ENCODE measurements around the gene NUB1.

The NUB1 gene

DNA sequence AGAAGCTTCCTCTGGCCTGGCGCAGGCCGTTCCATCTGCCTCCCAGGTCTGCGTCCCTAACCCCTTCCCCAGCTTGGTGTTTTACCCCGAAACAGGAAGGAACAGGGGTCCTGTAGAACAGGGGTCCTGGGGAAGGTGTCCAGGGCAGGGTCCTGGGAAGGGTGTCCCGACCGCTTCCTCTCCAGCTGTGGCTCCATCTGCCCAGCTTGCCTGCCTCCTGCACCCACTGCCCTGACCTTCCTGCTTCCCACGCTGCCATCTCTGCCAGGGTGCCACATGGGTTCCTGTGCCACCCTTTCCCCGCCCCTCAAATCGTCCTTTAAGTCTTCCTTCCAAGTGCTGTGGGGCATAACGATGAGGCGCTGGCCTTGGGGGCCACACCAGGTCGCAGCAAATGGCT, 35.8 kb downstream of the NUB1 start:
- no peak for DNase-seq (ENCODE audit: low spot score)

DNA sequence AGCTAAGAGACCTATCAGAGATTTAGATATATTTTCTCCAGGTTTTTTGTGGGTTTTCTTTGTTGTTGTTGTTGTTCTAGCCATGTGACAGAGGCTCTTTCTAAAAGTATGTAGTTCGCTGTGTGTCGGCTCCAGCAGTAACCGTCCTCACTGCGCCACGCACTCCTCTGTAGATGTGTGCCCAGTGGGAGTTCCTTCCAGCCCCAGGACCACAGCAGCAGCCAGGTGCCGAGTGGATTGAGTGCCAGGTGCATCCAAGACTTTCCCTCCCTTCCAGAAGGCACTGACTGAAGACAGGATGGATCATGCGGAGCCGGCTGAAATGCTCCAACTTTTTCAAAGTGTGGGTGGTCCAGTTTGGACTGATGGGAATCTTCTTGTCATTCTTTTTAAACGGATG, 36.4 kb downstream of the NUB1 start:
- no peak for DNase-seq (ENCODE audit: low spot score)

DNA sequence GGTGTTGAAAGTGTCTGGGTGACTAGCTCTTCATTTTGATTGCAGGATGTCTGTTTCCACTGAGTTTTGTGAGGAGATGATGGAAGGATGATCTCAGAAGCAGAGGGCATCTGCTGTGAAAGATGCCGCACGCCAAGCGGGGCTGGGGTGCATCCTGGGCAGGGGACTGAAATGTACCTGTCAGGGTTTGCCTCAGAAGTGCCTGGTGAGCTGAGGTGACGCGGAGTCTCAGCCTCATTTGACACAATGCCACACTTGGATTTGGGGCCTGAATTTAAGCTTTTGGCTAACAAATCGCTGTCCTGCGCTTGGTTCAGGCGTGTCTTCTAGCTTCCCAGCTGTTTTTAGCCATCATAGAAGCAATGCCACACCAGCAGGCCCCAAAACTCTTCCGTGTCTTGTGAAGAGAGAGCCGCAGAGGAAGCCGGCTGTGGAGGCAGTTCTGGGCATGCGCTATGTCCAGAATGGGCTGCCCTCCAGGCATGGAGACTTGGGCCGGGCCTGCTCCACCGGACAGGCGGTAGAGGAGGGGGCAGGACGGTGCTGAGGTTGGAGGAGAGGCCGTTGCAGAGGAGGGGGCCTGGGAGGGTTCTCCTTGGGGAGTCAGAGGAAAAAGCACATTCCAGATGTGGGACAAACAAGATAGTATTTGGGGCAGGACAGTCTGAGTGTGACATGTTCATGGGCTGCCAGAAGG, 37.0 kb downstream of the NUB1 start:
- no peak for DNase-seq (ENCODE audit: low spot score)

DNA sequence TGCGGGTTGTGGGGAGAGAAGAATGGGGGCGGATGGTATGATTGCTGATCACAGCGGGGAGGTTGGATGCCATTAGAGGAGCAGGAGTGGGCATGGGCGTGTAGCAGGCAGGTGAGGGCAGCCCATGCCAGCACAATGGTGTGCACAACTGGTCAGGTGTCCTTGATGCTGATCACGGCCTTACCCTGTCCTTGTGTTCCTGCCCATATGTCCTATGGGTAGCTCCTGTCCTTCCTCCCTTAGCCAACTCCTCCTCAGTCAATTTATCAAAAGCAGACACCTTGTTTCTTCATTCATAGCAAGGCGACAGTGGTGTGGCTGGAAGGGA, 37.5 kb downstream of the NUB1 start:
- no peak for DNase-seq (ENCODE audit: low spot score)

DNA sequence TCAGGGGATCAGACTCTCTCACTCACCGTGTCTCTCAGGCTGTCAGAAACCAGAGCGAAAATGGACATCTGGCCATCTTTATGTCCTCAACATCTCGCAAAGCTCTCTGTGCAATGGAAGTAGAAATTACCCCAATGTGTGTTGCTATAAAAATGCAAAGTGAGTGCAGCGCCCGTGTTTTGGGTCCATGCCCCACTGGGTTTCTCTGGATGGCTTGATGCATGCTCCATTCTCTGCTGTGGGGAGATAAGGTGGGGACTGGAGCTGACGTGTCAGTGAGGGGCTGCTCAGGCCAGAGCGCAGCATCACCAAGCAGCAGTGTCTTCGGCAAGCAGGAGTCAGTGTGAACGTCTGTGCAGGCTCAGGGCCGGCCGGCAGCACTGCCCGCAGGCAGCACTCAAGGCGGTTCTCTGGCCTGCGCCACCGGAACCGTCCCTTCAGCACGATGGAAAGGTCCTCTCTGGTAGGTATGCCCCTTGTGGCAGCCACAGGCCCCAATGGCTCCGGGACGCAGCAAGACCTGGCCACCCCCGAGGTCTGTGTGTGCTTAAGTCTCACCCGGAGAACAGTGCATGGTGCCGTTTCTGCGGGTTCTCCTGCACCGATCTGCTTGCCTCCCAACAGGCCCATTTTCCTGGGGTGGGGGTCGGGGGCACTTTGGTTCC, 38.1 kb downstream of the NUB1 start:
- DNase-seq (ENCODE audit: low spot score): no peak

DNA sequence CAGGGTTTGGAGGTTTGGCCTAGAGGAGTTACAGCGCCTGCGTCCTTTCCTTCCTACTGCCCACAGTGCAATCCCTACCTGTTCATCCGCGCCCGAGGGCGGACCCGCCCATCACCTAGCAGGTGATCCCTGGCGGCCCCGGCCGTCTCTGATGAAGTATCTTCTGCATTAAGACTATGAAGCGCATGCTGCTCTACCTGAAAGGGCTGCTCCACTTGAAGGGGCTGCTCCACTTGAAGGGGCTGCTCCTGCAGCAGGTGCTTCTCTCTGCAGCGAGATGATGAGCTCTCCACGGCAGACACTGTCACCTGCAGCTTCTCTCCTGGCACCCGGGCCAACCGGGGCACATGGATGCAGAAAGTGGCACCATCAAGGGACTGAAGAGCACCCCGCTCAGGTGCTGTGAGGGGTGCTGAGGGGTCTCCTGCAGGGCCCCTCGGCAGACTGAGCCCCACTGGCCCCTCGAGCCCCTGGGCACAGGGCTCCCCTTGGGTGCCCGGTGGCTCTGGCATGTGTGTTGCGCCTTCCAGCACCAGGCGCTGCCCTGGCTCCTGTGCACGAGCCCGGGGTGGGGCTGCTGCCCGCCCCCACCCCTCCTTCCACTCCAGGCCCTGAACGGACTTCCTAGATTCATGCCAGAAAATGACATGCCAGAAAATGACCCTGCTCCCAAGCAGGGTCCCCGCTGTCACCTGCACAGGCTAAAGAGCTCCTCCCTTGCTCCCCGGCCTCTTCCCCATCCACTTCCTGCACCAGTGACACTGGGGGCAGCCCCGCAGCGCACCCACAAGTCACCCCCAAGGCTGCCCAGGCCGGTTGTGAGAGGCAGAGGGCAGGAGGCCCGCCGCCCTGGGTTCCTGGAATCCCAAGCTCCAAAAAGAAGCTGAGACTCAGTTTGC, 38.8 kb downstream of the NUB1 start:
- DNase-seq (ENCODE audit: low spot score): no peak

DNA sequence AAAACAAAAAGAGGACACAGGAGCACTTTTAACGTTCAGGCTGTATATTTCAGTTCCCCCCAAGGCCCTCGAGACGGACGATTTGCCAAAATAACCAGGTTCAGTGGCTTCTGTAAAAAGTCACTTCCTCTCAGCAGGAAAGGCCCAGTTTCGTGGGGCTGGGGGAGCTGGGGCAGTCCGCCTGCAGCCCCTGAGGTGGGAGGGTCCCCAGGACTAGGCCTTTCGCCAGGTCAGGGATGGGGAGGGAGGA, 39.4 kb downstream of the NUB1 start:
- no peak for DNase-seq (ENCODE audit: low spot score)

DNA sequence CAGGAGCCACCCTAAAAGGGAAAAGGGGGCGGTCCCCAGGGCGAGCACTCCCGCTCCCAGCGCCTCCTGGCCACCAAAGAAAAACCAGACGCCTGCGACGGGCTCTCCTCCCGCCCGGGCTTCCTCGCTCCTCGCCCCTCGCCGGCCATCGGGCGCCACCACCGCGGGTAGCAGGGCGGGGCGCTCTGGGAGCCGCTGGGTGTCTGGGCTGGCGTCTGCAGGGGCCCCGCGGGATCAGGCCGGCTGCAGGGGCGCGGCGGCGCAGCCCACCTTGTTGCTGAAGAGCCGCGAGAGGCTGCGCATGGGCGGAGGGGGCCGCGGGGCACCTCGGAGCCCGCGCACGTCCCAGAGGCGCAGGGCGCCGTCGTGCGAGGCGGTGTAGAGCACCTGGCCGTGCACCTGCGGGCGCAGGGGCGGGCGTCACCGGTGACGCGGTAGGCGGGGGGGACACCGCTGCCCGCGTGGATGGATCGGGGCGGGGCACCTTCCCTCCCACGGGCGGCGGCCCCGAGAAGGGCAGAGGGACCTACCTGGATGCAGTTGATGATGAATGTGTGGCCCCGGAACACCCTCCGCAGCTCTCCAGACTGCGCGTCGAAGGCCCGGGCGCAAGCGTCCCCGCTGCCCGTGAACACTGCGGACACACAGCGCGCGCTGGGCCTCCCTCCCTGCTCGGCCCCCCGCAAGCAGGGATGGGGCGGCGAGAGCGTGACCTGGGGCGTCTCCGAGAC, 39.9 kb downstream of the NUB1 start:
- no peak for DNase-seq (ENCODE audit: low spot score)

DNA sequence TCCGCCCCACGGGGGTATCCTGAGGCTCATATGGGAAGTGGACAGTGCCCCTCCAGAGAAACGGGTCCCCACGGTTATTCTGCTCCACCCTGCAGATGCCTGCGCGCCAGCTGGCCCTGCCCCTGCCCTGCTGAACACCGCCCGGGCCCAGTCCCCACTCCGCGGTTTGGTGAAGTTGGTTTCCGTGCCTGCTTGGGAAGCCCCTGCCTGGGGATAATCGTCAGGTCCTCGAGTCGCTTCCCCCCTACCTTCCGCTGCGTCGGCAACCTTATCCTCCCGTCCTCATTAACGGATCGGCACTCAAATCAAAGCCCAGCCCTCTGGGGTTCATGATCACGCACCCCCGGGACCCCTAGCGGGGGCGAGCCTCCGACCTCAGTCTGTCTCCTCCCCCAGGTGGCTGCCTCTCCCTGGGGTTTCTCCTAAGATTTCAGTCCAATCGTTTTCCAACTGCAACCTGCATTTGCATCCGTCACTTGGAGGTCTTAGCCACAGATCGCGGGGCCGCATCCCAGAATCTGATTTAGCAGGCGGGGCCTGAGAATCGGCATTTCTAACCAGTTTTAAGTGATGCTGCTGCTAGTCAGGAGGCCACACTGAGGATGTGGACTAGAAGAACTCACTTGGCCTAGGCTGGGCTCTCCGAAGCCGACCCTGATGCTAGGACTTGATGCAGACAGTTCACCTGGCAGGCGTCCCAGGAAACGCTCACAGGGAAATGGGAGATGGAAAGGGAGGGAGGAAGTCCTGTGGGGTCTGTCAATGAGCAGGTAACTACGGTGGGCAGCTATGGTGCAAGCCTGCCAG, 40.7 kb downstream of the NUB1 start:
- no peak for DNase-seq (ENCODE audit: low spot score)

DNA sequence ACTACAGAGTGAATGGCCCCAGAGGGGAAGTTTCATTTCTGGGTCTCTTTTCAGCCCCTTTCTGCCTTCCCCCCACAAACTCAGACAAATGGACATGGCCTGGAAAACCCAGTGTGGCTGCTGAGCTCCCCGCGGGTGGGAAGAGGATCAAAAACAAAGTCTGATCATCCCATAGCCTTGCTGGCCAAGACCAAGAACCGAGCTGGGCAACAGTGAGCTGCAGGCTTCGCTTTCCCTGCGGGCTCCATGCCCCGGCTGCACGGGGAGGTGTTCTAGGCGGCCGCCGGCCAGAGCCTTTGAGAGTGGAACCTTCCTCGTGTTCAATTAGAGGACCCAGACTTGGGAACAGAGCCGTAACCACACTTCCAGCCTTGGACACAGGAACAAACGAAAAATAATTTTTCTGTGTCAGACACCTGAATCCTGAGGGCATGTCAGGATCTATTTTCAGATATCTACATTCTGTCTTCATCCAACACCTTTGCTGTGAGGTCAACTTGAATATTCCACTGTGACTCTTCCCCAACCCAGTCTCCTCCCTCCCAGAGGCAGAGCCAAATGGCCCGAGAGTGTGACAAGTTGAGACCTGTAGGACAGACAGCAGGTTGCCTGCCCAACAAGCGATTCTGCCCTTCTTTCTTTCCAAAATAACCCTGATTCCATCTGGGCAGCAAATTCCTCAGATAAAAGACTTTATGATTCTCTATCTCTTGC, 42.2 kb downstream of the NUB1 start:
- no peak for DNase-seq (ENCODE audit: low spot score)

DNA sequence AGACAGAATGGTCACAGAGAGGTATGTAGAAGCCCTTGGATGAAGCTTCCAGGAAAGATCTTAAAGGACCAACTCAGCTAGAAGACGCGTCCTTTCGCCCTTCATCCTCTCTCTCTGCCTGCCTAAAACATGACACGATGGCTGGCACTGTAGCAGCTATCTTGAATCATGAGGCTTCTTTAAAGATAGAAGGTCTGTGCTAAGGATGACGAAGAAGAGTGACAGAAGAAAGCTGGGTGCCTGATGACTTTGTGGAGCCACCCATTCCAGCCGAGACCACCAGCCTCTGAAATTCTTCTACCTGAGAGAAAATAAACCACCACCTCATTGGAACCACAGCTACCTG, 42.7 kb downstream of the NUB1 start:
- DNase-seq (ENCODE audit: low spot score): no peak

DNA sequence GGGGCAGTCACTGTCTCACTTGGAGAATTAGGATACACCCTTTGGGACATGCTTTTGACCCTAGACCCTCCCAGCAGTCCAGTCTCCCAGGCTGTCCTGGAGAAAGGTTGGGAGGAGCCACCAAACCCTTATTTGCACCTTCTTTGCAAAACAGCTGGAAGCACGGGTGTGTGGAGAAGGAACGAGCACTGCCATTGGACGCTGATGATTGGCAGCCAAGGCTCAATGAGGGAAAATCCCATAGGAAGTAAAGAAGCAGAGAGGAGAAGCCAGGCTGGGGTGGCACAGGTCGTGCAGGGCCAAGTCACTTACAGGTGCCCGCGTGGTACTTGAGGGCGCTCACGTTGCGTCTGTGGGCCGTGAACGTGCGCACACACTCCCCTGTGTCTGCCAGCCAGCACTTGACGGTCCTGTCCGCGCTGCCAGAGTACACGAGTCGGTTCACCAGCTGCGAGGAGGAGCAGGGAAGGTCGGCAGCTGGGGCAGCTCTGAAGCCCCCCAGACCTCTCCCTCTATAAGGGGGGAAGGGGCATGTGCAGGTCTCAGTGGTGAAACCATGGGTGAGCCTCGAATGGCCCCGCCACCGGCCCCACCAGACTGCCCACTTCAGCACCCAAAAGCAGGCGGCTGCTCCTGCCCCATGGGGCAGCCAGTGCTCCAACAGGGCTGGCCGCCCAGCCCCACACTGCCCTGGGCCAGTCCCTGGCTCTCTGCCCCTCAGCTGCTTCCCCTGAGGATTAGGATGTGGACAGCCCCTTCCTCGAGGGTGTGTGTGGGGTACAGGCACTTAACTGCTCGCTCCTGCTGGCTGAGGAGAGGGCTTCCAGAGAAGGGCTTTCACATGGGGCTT, 43.4 kb downstream of the NUB1 start:
- DNase-seq (ENCODE audit: low spot score): no peak

DNA sequence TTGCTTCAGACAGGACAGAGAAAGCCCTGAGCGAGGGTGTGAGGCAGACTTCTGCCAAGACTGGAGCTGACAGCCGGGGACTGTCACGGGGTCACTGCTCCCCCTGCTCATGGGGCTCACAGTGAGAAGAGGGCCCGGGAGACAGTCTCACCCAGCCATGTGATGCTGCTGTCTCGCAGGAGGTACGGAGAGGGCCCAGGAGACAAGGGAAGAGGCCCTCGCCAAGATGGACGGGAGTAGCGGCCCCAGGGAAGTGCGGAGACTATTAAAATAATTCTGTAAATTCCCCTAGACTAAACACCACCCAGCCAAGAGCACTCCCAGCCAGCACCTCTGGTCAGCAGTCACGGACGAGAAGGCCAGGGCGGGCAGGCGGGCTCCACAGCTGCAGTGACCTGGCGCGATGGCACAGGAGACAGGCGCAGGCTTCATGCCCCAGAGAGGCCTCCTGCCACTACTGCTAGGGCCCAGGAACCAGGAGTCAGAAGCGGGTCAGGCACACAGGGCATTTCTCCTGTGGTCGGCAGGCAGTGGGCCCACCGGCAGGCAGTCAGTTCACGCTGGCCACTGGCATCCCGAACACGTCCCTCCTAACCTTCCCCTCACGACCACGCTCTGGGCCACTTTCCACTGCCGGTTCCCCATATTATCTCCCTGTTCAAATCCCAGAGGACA, 44.2 kb downstream of the NUB1 start:
- no peak for DNase-seq (ENCODE audit: low spot score)

DNA sequence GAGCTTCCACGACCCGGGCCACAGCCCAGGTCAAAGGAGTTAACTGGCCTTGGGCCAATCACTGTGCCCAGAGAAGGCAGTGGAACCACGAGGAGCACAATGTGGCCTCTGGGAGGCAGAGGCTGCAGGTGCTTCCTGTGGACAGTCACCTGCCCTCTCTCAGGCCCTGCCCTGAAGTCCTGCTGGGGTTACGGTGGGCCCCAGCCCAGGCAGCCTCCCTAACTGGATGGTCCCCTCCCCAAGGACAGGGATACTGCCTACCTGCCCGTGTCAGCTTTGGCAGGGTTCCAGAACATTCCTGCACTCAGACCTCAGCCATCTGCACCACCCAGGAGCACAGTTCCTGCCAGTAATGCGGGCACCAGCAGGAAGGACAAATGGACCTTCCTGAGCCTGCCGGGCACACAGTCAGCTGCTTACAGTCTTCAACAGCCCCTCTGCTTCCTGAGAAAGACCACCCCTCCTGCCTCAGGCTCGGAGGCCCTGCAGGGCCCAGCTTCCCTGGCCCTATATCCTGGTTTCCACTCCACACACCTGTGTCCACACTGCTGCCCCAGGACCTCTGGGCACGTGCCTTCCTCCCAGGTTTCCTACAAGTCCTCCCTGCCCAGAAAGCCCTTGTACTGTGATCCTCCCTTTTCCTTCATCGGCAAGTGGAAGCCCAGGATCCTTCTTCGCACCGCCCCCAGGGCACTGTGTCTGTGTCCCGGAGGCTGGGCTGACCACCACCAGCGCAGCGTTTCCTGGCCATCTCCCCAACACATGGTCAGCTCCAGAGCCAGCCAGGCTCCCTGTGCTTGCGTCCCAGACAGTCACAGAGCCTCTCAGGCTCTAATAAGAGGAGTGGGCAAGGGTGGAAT, 44.9 kb downstream of the NUB1 start:
- no peak for DNase-seq (ENCODE audit: low spot score)

DNA sequence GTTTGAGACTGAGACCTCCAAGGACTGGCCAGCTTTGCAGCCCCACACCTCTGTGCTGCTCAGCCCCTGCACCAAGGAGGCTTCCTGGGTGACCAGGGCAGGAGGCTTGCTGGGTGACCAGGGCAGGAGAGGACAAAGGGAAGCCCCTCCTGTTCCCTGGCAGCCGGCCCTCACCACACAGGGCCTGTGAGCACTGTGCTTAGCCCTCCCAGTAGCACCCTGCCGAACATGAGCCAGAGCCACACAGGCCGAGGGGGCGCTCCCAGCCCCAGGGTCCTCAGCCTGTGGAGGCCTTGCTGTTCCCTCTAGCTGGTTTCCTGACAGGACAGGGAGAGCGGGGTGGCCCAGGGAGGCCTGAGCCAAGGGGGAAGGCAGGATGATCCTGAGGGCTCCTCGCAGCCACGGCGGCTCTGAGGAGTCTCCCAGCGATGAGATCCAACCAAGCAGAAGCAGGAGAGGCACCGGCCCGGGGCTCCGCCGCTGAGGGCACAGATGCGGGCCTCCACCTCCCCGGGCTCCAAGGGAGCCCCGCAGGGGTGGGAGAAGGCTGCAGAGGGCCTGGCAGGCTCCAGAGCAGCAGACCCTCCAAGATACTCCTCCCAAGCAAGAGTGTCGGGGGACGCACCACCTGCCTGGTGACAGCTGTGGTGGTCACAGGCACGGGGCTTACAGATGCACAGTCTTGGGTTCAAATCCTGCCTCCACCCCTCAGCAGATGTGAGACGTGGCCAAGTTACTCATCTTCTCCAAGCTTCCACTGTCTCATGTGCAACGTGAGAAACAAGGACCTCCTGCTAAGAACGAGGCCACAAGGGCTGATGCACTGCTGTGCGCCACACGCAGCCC, 45.8 kb downstream of the NUB1 start:
- DNase-seq (ENCODE audit: low spot score): no peak

DNA sequence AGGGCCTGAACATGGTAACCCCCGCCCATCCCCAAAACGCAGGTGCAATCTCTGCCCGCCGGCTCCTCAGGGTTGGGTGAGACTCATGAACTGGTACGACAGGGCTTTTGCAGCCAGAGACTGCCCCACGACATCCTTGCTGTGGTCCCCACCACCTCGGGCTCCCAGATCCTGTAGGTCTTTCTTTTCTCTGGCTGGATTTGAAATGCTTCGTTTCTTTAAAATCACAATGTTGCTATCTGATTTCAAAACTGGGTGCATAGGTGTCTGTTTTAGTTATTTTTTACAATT, 46.3 kb downstream of the NUB1 start:
- no peak for DNase-seq (ENCODE audit: low spot score)

DNA sequence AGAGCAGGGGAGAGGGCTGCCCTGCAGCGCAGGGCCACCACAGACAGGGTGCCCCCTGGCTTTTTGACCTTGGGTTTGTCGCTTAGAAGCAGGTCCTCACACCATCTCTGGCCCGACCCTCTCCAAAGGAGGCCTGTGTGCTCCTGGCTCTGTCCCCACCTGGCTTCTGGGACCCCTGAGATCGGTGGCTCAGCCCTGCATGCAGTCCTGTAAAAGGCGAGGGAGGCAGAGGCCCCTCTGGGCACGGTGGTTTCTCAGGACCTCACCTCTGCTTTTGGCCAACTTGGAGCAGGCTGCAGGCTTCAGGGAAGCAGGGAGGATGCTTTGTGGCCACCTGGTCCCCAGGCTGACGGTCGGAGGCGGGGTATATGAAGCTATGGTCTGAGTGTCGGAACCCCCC, 46.8 kb downstream of the NUB1 start:
- no peak for DNase-seq (ENCODE audit: low spot score)

DNA sequence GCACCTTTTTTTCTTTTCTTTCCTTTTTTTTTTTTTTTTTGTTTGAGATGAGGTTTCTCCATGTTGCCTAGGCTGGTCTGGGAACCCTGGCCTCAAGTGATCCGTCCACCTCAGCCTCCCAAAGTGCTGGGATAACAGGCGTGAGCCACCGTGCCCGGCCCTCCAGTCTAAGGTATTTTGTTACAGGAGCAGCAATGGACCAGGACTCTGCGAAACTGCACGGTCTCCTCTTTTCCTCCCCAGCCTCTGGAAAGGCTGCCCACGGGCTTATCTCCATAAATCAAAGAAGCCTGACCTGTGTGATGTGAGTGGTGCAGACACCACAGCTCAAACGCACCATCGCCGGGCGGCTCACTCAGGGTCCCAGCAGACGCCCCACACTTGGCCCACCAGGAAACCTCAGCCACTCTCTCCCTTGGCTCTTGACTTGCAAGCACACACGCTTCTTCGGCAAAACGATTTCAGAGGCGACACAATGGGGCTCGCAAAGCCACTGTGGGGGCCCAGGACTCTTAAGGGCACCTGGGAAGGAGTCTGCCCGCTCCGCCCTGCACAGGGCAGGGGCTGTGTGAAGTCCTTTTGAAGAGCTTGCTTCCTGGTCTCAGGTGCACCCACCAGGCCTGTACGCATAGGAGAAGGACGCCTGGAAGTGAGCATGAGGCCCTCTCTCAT, 47.6 kb downstream of the NUB1 start:
- DNase-seq (ENCODE audit: low spot score): no peak

All from activated CD4-positive, alpha-beta T cell treated with anti-CD3 and anti-CD28 coated beads, Interleukin-2, Interleukin-4, amounts not matched to agents 100 ng/mL and 50 ng/mL, durations not matched to agents 16 hours and 8 hours (primary cell).